ENCODE results near the gene MTA1.

MTA1 gene

DNA sequence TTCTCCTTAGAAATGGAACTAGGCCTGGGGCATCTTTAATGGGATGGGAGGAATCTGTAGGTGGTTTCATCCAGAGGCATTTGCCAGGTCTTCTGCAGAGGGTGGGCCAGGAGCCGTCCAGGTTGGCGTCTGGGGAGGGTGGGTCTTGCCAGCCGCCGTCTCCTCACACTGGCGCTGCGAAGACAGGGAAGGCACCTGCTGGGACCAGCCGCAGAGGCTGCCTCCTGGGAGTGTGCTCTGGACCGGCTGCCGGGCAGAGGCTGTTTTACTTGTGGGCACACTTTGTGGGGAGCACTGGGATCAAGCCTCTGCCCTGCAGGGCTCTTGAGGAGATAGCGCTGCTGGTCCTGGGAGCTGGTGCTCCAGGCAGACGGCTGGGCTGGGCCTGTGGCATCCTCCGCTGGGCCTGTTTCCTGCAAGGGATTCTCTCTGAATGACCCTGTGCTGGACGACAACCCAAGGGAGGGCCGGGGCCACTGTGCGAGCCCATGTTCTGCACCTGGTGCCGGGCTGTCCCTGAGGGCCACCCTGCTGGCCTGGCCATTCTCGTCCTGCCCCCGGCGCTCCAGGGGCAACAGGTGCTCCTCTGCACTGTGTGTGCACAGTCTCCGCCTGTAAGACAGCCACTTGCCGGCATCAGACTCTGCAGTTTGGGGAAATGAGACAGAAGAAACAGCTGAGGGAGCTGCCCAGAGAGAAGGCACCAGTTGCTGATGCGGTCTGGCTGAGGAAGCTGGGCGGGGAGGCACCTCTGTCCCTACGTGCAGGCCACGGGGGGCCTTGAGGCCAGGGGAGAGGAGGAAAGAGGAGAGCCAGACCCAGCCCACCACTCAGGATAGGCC is 31.3 kb upstream of the MTA1 start:
- no peak overlapping the region for H3K4me3 ChIP-seq (ENCODE audit: control insufficient read depth, low read depth, low read length)
- TF ChIP-seq CTCF (conservative IDR thresholded peaks at IDR 0.05; ENCODE audit: control insufficient read depth, insufficient read depth, low read depth, low read length) = no peak
- no peak for DNase-seq (ENCODE audit: low read depth)

DNA sequence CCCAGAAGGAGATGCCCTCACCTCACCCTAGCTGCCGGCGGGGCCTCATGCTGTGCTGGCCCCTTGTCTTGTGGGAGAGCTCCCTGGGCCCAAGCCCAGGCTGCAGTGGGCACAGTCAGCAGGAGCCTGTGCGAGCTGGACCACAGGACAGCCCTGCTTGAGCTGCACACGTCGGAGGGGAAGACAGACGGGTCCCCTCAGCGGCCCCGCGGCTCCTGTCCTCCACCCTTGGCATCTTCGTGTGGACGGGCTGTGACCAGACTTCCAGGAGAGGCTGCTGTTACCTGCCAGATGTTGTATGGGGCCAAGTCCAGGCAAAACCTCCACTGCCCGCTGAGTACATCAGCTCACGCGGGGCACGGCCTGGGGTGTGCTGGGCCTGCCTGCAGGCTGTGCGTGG is 30.7 kb upstream of the MTA1 start:
- H3K4me3 ChIP-seq (ENCODE audit: control insufficient read depth, low read depth, low read length) = no peak overlapping the region
- no peak for DNase-seq (ENCODE audit: low read depth)
- TF ChIP-seq CTCF (conservative IDR thresholded peaks at IDR 0.05; ENCODE audit: control insufficient read depth, insufficient read depth, low read depth, low read length) = no peak

- no peak for TF ChIP-seq CTCF (conservative IDR thresholded peaks at IDR 0.05; ENCODE audit: control insufficient read depth, insufficient read depth, low read depth, low read length)
- no peak for DNase-seq (ENCODE audit: low read depth)
- H3K4me3 ChIP-seq (ENCODE audit: control insufficient read depth, low read depth, low read length) = no peak overlapping the region
These were observed 30.1 kb upstream of the MTA1 start for GRCh38 chr14:105389534-105389933.

DNA sequence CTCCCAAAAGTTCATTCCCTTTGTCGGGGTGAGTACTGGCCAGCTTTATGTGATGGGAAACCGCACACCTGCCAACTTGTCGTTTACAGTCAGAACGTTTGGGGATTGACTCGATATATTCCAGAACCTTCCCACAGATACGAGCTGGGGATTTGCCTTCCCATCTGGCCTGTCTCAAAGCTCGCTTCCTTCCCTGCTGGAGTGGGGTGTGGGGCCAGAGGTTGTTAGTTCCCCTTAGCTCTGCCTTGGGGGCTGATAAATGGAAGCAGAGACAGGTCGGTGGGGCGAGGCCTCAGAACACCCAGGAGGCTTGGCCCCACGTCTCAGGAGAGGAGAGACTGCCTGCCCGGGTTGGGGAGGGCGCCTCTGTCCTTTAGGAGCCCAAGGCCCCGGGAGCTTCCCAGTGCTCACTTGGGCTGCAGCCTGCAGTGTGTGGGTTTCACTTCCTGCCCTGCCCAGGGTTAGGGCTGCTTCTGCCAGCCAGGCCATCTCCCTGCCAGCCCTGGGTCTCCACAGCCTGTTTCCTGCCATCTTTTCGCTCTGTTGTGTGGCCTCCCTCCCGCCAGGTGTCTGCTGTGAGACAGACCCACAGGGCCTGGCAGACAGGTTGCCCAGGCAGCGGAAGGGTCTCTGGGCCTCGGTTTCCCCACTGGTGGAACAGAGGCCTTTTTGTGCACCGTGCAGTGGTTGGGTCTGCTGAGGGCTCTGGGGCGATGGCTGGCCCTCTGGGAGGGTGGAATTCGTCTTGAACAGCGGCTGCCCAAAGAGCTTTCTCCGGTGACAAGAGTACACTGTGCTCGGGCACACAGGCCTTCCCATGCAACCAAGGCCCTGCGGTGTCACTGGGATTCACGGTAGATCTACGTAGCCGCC is 29.4 kb upstream of the MTA1 start:
- H3K4me3 ChIP-seq (ENCODE audit: control insufficient read depth, low read depth, low read length) = no peak overlapping the region
- TF ChIP-seq CTCF (conservative IDR thresholded peaks at IDR 0.05; ENCODE audit: control insufficient read depth, insufficient read depth, low read depth, low read length) = no peak
- no peak for DNase-seq (ENCODE audit: low read depth)

GRCh38 chr14:105390849-105391500 is 28.7 kb upstream of the MTA1 start:
- no peak overlapping the region for H3K4me3 ChIP-seq (ENCODE audit: control insufficient read depth, low read depth, low read length)
- no peak for DNase-seq (ENCODE audit: low read depth)
- no peak for TF ChIP-seq CTCF (conservative IDR thresholded peaks at IDR 0.05; ENCODE audit: control insufficient read depth, insufficient read depth, low read depth, low read length)

DNA sequence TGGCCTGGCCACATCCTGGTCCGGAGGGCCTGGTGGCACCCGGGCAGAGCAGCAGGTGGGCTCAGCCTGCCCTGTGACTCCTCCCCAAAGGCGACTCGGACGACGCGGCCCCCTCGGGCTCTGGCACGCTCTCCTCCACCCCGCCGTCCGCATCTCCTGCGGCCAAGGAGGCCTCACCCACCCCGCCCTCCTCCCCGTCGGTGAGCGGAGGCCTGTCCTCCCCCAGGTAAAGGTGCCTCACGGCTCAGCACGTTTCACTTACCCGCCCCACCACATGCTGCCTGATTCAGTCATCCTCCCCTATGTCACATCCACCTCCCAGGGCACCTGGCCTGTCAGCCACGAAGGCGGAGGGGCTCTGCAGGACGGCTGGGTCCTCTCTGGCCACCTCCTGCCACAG is 28.1 kb upstream of the MTA1 start:
- DNase-seq (ENCODE audit: low read depth) = no peak
- no peak for TF ChIP-seq CTCF (conservative IDR thresholded peaks at IDR 0.05; ENCODE audit: control insufficient read depth, insufficient read depth, low read depth, low read length)
- H3K4me3 ChIP-seq (ENCODE audit: control insufficient read depth, low read depth, low read length) = no peak overlapping the region
